Measurements from ENCODE around the gene ATP4B. TPM values are rescaled to one million over a fixed set of nuclear protein-coding genes. Genes with fewer than 3 reads are reported as not detected.
"Not testable (repeated sequence)": the region's sequence is repeated elsewhere in the genome, so short reads cannot be mapped to it uniquely, and the experiment has no call there.

Gene ATP4B
- total RNA-seq, 1 experiment from 2014 or later: not detected

DNA sequence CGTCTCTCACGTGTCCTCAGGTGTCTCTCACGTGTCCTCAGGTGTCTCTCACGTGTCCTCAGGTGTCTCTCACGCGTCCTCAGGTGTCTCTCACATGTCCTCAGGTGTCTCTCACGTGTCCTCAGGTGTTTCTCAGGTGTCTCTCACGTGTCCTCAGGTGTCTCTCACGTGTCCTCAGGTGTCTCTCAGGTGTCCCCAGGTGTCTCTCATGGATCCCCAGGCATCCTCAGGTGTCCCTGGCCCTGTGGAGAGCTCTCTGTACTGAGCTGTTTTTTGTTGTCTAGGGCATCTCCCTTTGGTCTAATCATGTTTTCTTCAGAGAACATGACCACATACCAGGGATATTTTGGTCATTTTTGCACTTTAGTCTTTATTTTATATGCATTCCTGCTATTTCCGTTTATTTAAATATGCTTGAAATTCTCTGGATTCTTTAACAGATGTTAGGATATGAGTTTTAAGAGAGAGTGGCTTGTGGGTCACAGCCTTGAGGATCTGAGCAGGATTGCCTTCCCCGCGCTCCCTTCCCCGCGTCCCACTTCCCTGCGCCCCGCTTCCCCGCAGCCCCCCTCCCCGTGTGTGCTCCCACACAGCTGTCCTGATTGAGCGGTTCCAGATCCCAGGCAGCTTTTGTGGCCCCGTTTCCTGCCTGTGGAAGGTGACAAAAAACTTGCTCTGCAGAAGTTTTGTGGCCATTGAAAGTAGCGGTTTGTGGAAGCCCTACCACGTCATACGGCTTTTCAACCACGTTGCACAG, 31.9 kb downstream of the ATP4B start:
- no peaks in the 10 kb centered on the region for H3K27me3 ChIP-seq (replicated peaks; ENCODE audit: control insufficient read depth, insufficient read depth, low read length)
- H3K4me1 ChIP-seq: no peaks in the 10 kb centered on the region
- H3K4me3 Mint-ChIP-seq (ENCODE audit: unreplicated experiment): no peak overlapping the region
- H3K36me3 ChIP-seq (ENCODE audit: control insufficient read depth, insufficient read depth, low read length): peaks cover 2% of the 10 kb centered on the region
- no peak overlapping the region for H3K4me3 ChIP-seq (ENCODE audit: low read depth, low read length)
- TF ChIP-seq, protein P1, sequence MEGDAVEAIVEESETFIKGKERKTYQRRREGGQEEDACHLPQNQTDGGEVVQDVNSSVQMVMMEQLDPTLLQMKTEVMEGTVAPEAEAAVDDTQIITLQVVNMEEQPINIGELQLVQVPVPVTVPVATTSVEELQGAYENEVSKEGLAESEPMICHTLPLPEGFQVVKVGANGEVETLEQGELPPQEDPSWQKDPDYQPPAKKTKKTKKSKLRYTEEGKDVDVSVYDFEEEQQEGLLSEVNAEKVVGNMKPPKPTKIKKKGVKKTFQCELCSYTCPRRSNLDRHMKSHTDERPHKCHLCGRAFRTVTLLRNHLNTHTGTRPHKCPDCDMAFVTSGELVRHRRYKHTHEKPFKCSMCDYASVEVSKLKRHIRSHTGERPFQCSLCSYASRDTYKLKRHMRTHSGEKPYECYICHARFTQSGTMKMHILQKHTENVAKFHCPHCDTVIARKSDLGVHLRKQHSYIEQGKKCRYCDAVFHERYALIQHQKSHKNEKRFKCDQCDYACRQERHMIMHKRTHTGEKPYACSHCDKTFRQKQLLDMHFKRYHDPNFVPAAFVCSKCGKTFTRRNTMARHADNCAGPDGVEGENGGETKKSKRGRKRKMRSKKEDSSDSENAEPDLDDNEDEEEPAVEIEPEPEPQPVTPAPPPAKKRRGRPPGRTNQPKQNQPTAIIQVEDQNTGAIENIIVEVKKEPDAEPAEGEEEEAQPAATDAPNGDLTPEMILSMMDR (IDR thresholded peaks at IDR 0.05; ENCODE audit: insufficient read depth in 1 of 2, low read depth in 1 of 2, low read length in 1 of 2, severe bottlenecking in 1 of 2, unreplicated experiment in 1 of 2): no peak
- no TSS peak for BruUV-seq (replicated peaks)
- H3K9me3 Mint-ChIP-seq (ENCODE audit: unreplicated experiment): no peaks in the 10 kb centered on the region
- POLR2A ChIA-PET: no interaction called here
- DNase-seq: peak in 1 of 2 experiments; percentile 36
- no peaks in the 10 kb centered on the region for H3K4me1 Mint-ChIP-seq (ENCODE audit: low read depth, unreplicated experiment)
- H3K9me3 ChIP-seq: no peaks in the 10 kb centered on the region
- H3K27me3 Mint-ChIP-seq (ENCODE audit: insufficient read depth, unreplicated experiment): no peaks in the 10 kb centered on the region
- H3K36me3 Mint-ChIP-seq (ENCODE audit: insufficient read depth, unreplicated experiment): peaks cover 89% of the 10 kb centered on the region
- CTCF ChIA-PET: no interaction called here
- H3K27ac Mint-ChIP-seq (ENCODE audit: unreplicated experiment): peak overlapping the region; percentile 73
- intact Hi-C loops (cut with micrococcal nuclease; ENCODE audit: unreplicated experiment): no loop called here

DNA sequence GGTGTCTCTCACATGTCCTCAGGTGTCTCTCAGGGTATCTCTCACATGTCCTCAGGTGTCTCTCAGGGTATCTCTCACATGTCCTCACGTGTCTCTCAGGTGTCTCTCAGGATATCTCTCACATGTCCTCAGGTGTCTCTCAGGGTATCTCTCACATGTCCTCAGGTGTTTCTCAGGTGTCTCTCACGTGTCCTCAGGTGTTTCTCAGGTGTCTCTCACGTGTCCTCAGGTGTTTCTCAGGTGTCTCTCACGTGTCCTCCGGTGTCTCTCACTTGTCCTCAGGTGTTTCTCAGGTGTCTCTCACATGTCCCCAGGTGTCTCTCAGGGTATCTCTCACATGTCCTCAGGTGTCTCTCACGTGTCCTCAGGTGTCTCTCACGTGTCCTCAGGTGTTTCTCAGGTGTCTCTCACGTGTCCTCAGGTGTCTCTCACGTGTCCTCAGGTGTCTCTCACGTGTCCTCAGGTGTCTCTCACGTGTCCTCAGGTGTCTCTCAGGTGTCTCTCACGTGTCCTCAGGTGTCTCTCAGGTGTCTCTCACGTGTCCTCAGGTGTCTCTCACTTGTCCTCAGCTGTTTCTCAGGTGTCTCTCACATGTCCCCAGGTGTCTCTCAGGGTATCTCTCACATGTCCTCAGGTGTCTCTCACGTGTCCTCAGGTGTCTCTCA, 33.2 kb downstream of the ATP4B start:
- H3K4me1 Mint-ChIP-seq (ENCODE audit: low read depth, unreplicated experiment); intact Hi-C loops (cut with micrococcal nuclease; ENCODE audit: unreplicated experiment); H3K9me3 Mint-ChIP-seq (ENCODE audit: unreplicated experiment); H3K36me3 ChIP-seq (ENCODE audit: control insufficient read depth, insufficient read depth, low read length); H3K27ac Mint-ChIP-seq (ENCODE audit: unreplicated experiment); H3K4me3 ChIP-seq (ENCODE audit: low read depth, low read length); POLR2A ChIA-PET; H3K9me3 ChIP-seq; H3K27me3 Mint-ChIP-seq (ENCODE audit: insufficient read depth, unreplicated experiment); H3K4me3 Mint-ChIP-seq (ENCODE audit: unreplicated experiment); H3K27me3 ChIP-seq (replicated peaks; ENCODE audit: control insufficient read depth, insufficient read depth, low read length); CTCF ChIA-PET; BruUV-seq (replicated peaks); H3K4me1 ChIP-seq: not testable (repeated sequence)
- DNase-seq: peak in 1 of 2 experiments; percentile 3
- peaks cover 92% of the 10 kb centered on the region for H3K36me3 Mint-ChIP-seq (ENCODE audit: insufficient read depth, unreplicated experiment)

DNA sequence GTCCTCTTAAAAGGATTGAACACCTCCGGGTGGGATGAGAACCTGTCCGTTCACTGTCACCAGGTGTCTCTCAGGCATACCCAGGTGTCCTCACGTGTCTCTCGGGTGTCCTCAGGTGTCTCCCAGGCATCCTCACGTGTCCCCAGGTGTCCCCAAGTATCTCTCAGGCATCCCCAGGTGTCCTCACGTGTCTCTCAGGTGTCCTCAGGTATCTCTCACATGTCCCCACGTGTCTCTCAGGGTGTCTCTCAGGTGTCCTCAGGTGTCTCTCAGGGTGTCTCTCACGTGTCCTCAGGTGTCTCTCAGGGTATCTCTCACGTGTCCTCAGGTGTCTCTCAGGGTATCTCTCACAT, 33.8 kb downstream of the ATP4B start:
- CTCF ChIA-PET: no interaction called here
- H3K27me3 ChIP-seq (replicated peaks; ENCODE audit: control insufficient read depth, insufficient read depth, low read length): no peaks in the 10 kb centered on the region
- no peak for DNase-seq
- no peaks in the 10 kb centered on the region for H3K9me3 Mint-ChIP-seq (ENCODE audit: unreplicated experiment)
- no peaks in the 10 kb centered on the region for H3K4me1 ChIP-seq
- no peak overlapping the region for H3K4me3 ChIP-seq (ENCODE audit: low read depth, low read length)
- BruUV-seq (replicated peaks): no TSS peak
- POLR2A ChIA-PET: no interaction called here
- peaks cover 87% of the 10 kb centered on the region for H3K36me3 Mint-ChIP-seq (ENCODE audit: insufficient read depth, unreplicated experiment)
- intact Hi-C loops (cut with micrococcal nuclease; ENCODE audit: unreplicated experiment): no loop called here
- no peak overlapping the region for H3K4me3 Mint-ChIP-seq (ENCODE audit: unreplicated experiment)
- TF ChIP-seq, protein P1 (IDR thresholded peaks at IDR 0.05; ENCODE audit: insufficient read depth in 1 of 2, low read depth in 1 of 2, low read length in 1 of 2, severe bottlenecking in 1 of 2, unreplicated experiment in 1 of 2): no peak
- peaks cover 2% of the 10 kb centered on the region for H3K36me3 ChIP-seq (ENCODE audit: control insufficient read depth, insufficient read depth, low read length)
- H3K9me3 ChIP-seq: no peaks in the 10 kb centered on the region
- H3K4me1 Mint-ChIP-seq (ENCODE audit: low read depth, unreplicated experiment): no peaks in the 10 kb centered on the region
- H3K27ac Mint-ChIP-seq (ENCODE audit: unreplicated experiment): no peak overlapping the region
- H3K27me3 Mint-ChIP-seq (ENCODE audit: insufficient read depth, unreplicated experiment): no peaks in the 10 kb centered on the region

Measured in Caco-2 (cell line).